ENCODE measurements around the gene MRPL18. TPM values are rescaled to one million over a fixed set of nuclear protein-coding genes. Genes with fewer than 3 reads are reported as not detected.

The MRPL18 gene
- total and polyA plus RNA-seq, 2 of the 4 experiments (the other 2 are of a cell fraction): 53.4 to 56.8 TPM

- no peak overlapping the region for H2AK5ac ChIP-seq (ENCODE audit: low read depth, low read length)
- no peak overlapping the region for H3K4me2 ChIP-seq (ENCODE audit: low read depth, low read length)
- H3K36me3 ChIP-seq (ENCODE audit: control insufficient read depth, insufficient read depth, low read length): peaks cover 22% of the 10 kb centered on the region
- no peak overlapping the region for H3K14ac ChIP-seq (replicated peaks; ENCODE audit: low read depth, low read length)
- CTCF ChIA-PET: no interaction called here
- in situ Hi-C loops (cut with MboI; ENCODE audit: low sequenced_read_pairs) (loop anchor here (10.0 kb wide), 1 partner anchor 75 kb away; the partner anchor contains the start of gene SOD2), dilution Hi-C loops (cut with HindIII; ENCODE audit: low sequenced_read_pairs, unreplicated experiment) (no loop called here), intact Hi-C loops (cut with micrococcal nuclease) (no loop called here)
- no peak overlapping the region for H3K18ac ChIP-seq (ENCODE audit: low read depth, low read length)
- no peak overlapping the region for H4K91ac ChIP-seq (ENCODE audit: insufficient read depth, low read depth, low read length)
- no TSS peak for BruUV-seq (replicated peaks)
- no peak overlapping the region for H2BK5ac ChIP-seq (ENCODE audit: low read depth, low read length, poor library complexity, severe bottlenecking)
- H3K79me1 ChIP-seq (ENCODE audit: low read depth in 1 of 2, low read length in 2 of 2): no peaks in the 10 kb centered on the region; a peak in 2 of 4 replicates
- ATAC-seq (ENCODE audit: low read depth) (no peak), DNase-seq (no peak)
- H2BK20ac ChIP-seq (ENCODE audit: low read depth, low read length): no peak overlapping the region
- no peak overlapping the region for H3K27ac ChIP-seq (ENCODE audit: insufficient read depth, low read length)
- no peak overlapping the region for H4K8ac ChIP-seq (ENCODE audit: low read depth in 2 of 2, low read length in 2 of 2)
- H3K27me3 ChIP-seq (ENCODE audit: control insufficient read depth, insufficient read depth, low read length): no peaks in the 10 kb centered on the region
- H2AK9ac ChIP-seq (replicated peaks; ENCODE audit: low read depth, low read length, poor library complexity): no peak overlapping the region
- H3K9me3 ChIP-seq (ENCODE audit: control insufficient read depth, insufficient read depth, low read length): no peaks in the 10 kb centered on the region
- H3K4ac ChIP-seq (ENCODE audit: low read depth, low read length): no peak overlapping the region
- POLR2A ChIA-PET (ENCODE audit: unreplicated experiment): no interaction called here
- peaks cover 4% of the 10 kb centered on the region for H3K4me1 ChIP-seq (ENCODE audit: control insufficient read depth, insufficient read depth, low read length)
- H2AFZ ChIP-seq (replicated peaks; ENCODE audit: low read length, poor library complexity): no peak overlapping the region
- H4K5ac ChIP-seq (ENCODE audit: low read depth, low read length): no peak overlapping the region
- no peak overlapping the region for H2BK15ac ChIP-seq (ENCODE audit: low read depth, low read length)
- no peak overlapping the region for H3K4me3 ChIP-seq (ENCODE audit: insufficient read depth, low read depth, low read length)
- H2BK120ac ChIP-seq (ENCODE audit: low read depth, low read length): no peak overlapping the region
- no peak overlapping the region for H3K9ac ChIP-seq (ENCODE audit: low read depth, low read length)
- no peak for TF ChIP-seq POLR2A (IDR thresholded peaks at IDR 0.05; ENCODE audit: low read depth, low read length)
- no peak for TF ChIP-seq MAFK (IDR thresholded peaks at IDR 0.05; ENCODE audit: low read depth, low read length)
- TF ChIP-seq CEBPB (IDR thresholded peaks at IDR 0.05; ENCODE audit: low read depth, low read length): no peak
- no peak for TF ChIP-seq CTCF (conservative IDR thresholded peaks at IDR 0.05; ENCODE audit: low read depth, low read length)
- no peak for TF ChIP-seq FOS (IDR thresholded peaks at IDR 0.05; ENCODE audit: low read depth, low read length)
- TF ChIP-seq RFX5 (IDR thresholded peaks at IDR 0.05; ENCODE audit: low read depth, low read length): no peak
- TF ChIP-seq CHD1 (IDR thresholded peaks at IDR 0.05; ENCODE audit: low read depth, low read length): no peak
- TF ChIP-seq BHLHE40 (IDR thresholded peaks at IDR 0.05; ENCODE audit: low read depth, low read length): no peak
- no peak for TF ChIP-seq MXI1 (IDR thresholded peaks at IDR 0.05; ENCODE audit: borderline replicate concordance, low read depth, low read length)
- no peak for TF ChIP-seq ELK1 (IDR thresholded peaks at IDR 0.05; ENCODE audit: borderline replicate concordance, low read depth, low read length)
- H3K56ac ChIP-seq (ENCODE audit: extremely low read depth, insufficient read depth, low read length): no peak overlapping the region
- no peaks in the 10 kb centered on the region for H4K20me1 ChIP-seq (ENCODE audit: insufficient read depth, low read length)
- no peaks in the 10 kb centered on the region for H3K9me1 ChIP-seq (ENCODE audit: insufficient read depth, low read length)
- H3K23ac ChIP-seq (ENCODE audit: low read depth, low read length): no peak overlapping the region
Measured at GRCh38 chr6:159769470-159769869, 20.8 kb upstream of the MRPL18 start.
